ENCODE measurements around the gene MT1A.

GRCh38 chr16:56631197-56631596 lies 7.3 kb upstream of the MT1A start:
- TF ChIP-seq CTCF (IDR thresholded peaks at IDR 0.05; ENCODE audit: low read depth, low read length, poor library complexity, severe bottlenecking) = no peak
- no peak for TF ChIP-seq EZH2phosphoT487 (IDR thresholded peaks at IDR 0.05; ENCODE audit: borderline replicate concordance, low read length)
